Loucy (cell line): Measurements from ENCODE around the gene CHN2.

Experiments
- CTCF ChIP-seq: fragments of 200-600 bp; sonication (generic); conservative IDR thresholded peaks from 2 replicates; pipeline ENCODE4 v1.5.1; 2014; ENCODE audit warnings: mild to moderate bottlenecking, antibody characterized with exemption, low read length
- EZH2phosphoT487 ChIP-seq: fragments of 200-600 bp; IDR thresholded peaks from 2 replicates; pipeline ENCODE4 v1.6.1; 2018; ENCODE audit warnings: antibody characterized with exemption, mild to moderate bottlenecking, moderate library complexity, borderline replicate concordance

- TF ChIP-seq CTCF (no peak), EZH2phosphoT487 (no peak)
Measured at GRCh38 chr7:29149036-29149435, 45.5 kb upstream of the CHN2 start.
